HEK293T (cell line): Measurements from ENCODE around the gene TMEM240.
"Not testable (repeated sequence)": the region's sequence is repeated elsewhere in the genome, so short reads cannot be mapped to it uniquely, and the experiment has no call there.

Source experiments
- CTBP1 ChIP-seq: fragments of 450-650 bp; IDR thresholded peaks from 2 replicates; pipeline ENCODE4 v1.6.1; 2016; ENCODE audit warnings: borderline replicate concordance
- FOXK2 ChIP-seq: fragments of 450-650 bp; IDR thresholded peaks from 2 replicates; pipeline ENCODE4 v1.6.1; 2016; ENCODE audit warnings: mild to moderate bottlenecking
- SP1 ChIP-seq: fragments of 450-650 bp; IDR thresholded peaks from 2 replicates; pipeline ENCODE4 v1.6.1; 2017
- SUZ12 ChIP-seq: fragments of 450-650 bp; IDR thresholded peaks from 2 replicates; pipeline ENCODE4 v1.6.1; 2016; ENCODE audit warnings: mild to moderate bottlenecking

DNA sequence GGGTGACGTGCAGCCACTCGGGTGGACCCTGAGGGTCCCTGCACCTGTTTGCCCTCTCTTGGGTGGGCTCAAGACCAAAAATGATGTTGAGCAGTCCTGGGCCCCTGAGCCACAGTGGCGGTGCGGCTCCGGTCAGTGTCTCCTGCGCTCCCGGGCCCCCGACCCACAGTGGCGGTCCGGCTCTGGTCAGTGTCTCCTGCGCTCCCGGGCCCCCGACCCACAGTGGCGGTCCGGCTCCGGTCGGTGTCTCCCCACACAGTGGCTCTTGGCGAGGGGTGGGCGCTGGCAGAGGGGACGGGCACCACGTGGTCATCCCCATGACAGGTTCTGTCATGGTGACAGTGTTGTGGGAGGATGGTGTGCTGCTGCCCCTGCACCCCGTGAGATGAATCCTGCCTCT lies 46.1 kb downstream of the TMEM240 start:
- TF ChIP-seq SP1, SUZ12, CTBP1, FOXK2: not testable (repeated sequence)
